Measurements from ENCODE around the gene UNC119B.

GRCh38 chr12:120749256-120749655 lies 39.0 kb downstream of the UNC119B start:
- TF ChIP-seq POLR2A (IDR thresholded peaks at IDR 0.05), result no peak
- TF ChIP-seq, protein P1, sequence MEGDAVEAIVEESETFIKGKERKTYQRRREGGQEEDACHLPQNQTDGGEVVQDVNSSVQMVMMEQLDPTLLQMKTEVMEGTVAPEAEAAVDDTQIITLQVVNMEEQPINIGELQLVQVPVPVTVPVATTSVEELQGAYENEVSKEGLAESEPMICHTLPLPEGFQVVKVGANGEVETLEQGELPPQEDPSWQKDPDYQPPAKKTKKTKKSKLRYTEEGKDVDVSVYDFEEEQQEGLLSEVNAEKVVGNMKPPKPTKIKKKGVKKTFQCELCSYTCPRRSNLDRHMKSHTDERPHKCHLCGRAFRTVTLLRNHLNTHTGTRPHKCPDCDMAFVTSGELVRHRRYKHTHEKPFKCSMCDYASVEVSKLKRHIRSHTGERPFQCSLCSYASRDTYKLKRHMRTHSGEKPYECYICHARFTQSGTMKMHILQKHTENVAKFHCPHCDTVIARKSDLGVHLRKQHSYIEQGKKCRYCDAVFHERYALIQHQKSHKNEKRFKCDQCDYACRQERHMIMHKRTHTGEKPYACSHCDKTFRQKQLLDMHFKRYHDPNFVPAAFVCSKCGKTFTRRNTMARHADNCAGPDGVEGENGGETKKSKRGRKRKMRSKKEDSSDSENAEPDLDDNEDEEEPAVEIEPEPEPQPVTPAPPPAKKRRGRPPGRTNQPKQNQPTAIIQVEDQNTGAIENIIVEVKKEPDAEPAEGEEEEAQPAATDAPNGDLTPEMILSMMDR (IDR thresholded peaks at IDR 0.05), result no peak

Data from Peyer's patch (tissue), 4 donors.